Activated T-cell treated with anti-CD3 and anti-CD28 coated beads for 4 hours (primary cell): ENCODE measurements around the gene AAK1.
"Not testable (repeated sequence)": the region's sequence is repeated elsewhere in the genome, so short reads cannot be mapped to it uniquely, and the experiment has no call there.

Experiments
- DNase-seq: peaks from one replicate; pipeline ENCODE4 v3.0.0-alpha.2; 2020

Gene AAK1

GRCh38 chr2:69643602-69644505, at the start of gene AAK1:
Gene AAK1 (minus strand): TSS chr2:69643739. CDS start chr2:69643040, 699 bp downstream.
- DNase-seq = peak; percentile 55

GRCh38 chr2:69692424-69692823, 48.9 kb upstream of the AAK1 start:
- no peak for DNase-seq

- no peak for DNase-seq
Observed at GRCh38 chr2:69689969-69690368, 46.4 kb upstream of the AAK1 start.

GRCh38 chr2:69689466-69689865, 45.9 kb upstream of the AAK1 start:
- DNase-seq = no peak

DNA sequence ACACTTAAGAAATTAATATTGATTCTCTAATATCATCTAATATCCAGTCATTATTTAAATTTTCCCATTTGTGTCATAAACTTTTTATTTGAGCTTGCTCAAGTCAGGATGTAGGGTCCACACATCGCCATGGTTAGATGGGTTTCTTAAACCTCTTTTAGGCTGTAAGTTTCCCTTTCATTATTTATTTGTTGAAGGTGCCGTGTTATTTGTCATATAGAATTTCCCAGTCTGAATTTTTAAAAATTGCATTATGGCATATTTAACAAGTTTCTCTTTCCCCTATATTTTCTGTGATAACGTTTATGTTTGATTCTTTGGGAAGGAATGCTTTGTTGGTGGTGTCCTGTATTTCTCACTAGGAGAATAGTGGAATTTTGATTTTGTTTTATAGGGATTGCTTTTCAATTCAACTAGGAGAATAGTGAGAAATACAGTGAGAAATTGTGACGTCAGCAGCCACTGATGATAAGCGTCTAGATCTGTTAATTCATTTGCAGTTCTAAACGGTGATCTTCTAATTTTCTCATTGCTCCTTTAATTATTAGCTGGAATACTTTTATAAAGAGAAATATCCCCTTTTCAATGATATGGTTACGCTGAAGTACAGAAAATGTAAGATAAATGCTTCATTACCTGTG, 44.6 kb upstream of the AAK1 start:
- DNase-seq = no peak

- no peak for DNase-seq
Observed at GRCh38 chr2:69686813-69687212, 43.3 kb upstream of the AAK1 start.

- DNase-seq = no peak
Observed at GRCh38 chr2:69685321-69686048, 41.9 kb upstream of the AAK1 start.

DNA sequence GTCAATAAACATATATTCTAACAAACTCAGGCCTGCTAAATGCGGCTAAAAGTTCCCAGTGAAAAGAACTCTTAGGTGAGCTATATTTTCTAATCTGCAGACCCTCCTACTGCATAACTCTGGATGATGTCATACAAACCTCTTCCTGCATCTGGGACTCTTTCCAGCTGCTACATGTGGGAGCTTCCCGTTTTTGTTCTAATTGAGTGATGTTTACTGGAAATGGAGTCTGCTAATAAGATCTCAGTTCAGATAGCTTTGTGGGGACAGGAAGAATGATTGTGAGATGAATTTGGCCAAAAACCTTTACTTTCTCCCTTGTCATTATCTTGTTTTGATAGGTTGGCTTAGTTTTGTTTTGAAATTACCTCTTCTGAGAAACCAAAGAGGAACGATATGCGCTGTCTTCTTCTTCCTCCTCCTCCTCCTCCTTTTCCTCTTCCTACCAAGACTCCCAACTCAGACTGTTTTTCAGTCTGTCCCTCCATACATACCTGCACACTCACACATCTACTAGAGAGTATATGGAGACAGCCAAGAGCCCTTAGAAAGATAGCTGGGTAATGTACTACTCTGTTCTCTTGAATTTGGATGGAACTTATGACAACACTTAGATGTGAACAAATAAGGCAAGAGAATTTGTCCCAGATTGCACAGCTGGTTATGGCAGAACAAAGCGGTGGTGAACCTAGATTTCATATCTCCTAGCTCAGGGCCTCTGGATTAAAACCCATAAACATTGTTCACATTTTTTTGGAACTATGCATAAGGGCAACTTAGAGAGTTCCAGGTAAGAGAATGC, 39.8 kb upstream of the AAK1 start:
- DNase-seq = no peak

- no peak for DNase-seq
Observed at GRCh38 chr2:69682525-69682924, 39.0 kb upstream of the AAK1 start.

DNA sequence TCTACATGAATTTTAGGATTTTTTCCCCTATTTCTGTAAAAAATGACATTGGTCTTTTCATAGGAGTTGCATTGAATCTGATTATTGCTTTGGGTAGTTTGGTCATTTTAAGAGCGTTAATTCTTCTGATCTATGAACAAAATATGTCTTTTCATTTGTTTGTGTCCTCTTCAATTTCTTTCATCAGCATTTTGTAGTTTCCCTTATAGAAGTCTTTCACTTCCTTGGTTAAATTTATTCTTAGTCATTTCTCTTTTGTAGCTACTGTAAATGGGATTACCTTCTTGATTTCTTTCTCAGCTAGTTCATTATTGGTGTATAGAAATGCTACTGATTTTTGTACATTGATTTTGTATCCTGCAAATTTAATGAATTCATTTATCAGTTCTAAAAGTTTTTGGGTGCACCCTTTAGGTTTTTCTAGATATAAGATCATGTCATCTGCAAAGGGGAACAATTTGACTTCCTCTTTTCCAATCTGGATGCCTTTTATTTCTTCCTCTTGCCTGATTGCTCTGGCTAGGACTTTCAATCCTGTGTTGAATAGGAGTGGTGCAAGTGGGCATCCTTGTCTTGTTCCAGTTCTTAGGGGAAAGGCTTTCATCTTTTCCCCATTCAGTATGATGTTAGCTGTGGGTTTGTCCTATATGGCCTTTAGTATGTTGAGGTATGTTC, 36.6 kb upstream of the AAK1 start:
- no peak for DNase-seq

DNA sequence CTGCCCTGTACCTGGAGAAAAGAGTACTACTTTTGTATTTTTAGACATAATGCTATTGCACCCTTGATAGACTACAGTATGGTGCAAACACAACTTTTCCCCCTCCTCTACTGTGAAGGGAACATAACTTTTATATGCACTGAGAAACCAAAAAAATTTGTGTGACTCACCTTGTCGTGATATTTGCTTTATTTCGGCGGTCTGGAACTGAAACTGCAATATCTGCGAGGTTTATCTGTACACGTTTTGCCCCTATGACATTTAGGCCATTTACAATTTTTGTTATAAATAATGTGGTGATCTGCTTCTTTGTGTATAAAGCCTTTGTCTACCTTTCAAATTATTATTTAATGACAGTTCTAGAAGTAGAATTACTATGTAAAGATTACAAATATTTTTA, 34.4 kb upstream of the AAK1 start:
- DNase-seq = no peak

DNA sequence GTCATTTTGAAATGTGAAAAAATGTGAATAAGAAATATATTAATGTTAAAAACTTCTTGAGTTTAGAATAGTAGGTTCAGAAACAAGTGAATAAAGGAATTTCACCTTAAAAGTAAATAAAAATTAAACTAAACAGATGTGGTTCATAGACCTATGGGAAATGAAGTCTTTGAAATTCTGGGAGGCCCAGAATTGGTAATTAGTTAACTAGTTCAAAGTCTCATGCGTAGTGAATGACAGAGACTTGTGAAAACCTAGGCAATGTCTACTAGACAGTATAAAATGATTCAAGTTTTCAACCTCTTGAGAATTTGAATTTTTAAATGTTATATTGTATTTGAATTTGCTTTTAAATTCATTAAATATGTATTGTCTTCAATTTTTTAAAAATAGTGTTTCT, 32.6 kb upstream of the AAK1 start:
- DNase-seq = no peak

DNA sequence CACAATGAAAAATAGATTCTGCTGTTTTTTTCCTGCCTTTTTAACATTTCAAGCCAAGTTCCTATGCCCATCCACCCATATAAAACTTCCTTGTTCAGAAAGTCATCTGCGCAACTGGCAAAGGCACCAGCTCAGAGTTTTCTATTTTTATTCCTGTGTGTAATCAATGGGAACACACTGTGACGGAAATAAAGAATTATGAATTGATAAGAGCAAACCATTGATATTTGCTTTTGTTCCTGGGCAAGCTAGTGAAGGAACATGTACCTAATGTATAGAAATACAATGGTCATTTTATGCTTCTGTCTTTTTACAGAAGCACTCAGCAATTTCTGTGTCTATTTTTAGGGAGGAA, 30.8 kb upstream of the AAK1 start:
- DNase-seq = no peak

GRCh38 chr2:69673098-69673497, 29.6 kb upstream of the AAK1 start:
- DNase-seq = not testable (repeated sequence)

DNA sequence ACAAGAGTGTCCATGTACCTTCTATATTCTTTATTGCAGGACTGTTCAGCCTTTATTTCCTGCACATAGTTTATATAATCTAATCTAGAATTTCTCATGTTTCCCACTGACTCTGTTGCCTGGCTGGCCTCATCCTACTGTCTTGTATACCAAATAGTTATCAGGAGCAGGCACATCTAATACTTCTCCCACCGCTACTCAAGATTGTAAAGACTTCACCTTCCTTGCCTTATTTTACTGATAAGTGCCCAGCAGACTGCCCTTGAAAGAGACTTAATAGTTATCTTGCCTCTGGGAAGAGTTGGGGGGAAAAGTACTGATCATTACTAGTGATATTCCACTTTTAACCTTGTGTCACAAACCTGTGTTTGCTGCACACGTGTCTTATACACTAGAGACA, 26.1 kb upstream of the AAK1 start:
- DNase-seq = no peak

GRCh38 chr2:69668598-69668997, 25.1 kb upstream of the AAK1 start:
- DNase-seq = no peak

- DNase-seq = no peak
Observed at GRCh38 chr2:69667805-69668382, 24.4 kb upstream of the AAK1 start.

GRCh38 chr2:69665152-69665551, 21.6 kb upstream of the AAK1 start:
- no peak for DNase-seq

GRCh38 chr2:69663860-69664259, 20.3 kb upstream of the AAK1 start:
- no peak for DNase-seq

- DNase-seq = not testable (repeated sequence)
Observed at GRCh38 chr2:69662547-69662946, 19.0 kb upstream of the AAK1 start.

- DNase-seq = no peak
Observed at GRCh38 chr2:69660637-69661036, 17.1 kb upstream of the AAK1 start.

DNA sequence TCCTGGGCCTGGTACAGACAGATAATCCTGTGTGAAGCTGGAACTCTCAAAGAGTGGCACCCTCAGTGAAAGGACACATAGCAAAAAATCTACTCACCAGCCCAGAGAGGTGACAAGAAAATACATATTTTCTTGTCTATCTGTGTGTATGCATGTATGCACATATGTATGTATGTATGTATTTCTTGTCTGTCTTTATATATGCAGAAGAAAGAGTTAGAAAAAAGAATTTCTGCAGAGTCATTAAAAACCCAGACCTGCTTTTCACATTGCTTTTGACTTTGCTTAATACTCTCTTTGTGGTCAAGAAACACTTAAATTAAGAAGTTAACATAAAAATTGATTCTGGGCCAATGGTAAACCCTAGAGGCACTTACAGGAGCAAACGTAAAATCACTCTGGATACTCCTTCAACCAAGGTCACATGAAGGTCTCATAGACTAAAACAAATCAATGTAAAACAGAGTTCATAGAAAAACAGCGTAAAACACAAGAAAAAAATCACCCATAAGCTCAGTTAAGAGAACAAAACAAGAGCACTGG, 16.5 kb upstream of the AAK1 start:
- no peak for DNase-seq
